Skeletal muscle satellite cell (primary cell): ENCODE data around the gene C16orf82.

Source experiments
- H3K27me3 ChIP-seq: 2 replicates; pipeline ENCODE4 v1.7.0; 2013; ENCODE audit warnings: low read length; ENCODE audit not compliant: control insufficient read depth, insufficient read depth
- H3K36me3 ChIP-seq: 2 replicates; pipeline ENCODE4 v1.7.0; 2013; ENCODE audit warnings: mild to moderate bottlenecking, control low read depth, low read length; ENCODE audit not compliant: insufficient read depth
- H3K4me1 ChIP-seq: 2 replicates; pipeline ENCODE4 v1.7.0; 2013; ENCODE audit warnings: low read length; ENCODE audit not compliant: control insufficient read depth, insufficient read depth
- H3K4me2 ChIP-seq: 2 replicates; pipeline ENCODE4 v1.7.0; 2013; ENCODE audit warnings: mild to moderate bottlenecking, low read length
- H3K4me3 ChIP-seq: 2 replicates; pipeline ENCODE4 v1.7.0; 2013; ENCODE audit warnings: low read length
- H3K9ac ChIP-seq: 2 replicates; pipeline ENCODE4 v1.7.0; 2013; ENCODE audit warnings: mild to moderate bottlenecking, low read depth, low read length, moderate library complexity
- H3K9me3 ChIP-seq: replicated peaks from 2 replicates; pipeline ENCODE4 v1.7.0; 2013; ENCODE audit warnings: mild to moderate bottlenecking, control low read depth, low read length

C16orf82 gene

DNA sequence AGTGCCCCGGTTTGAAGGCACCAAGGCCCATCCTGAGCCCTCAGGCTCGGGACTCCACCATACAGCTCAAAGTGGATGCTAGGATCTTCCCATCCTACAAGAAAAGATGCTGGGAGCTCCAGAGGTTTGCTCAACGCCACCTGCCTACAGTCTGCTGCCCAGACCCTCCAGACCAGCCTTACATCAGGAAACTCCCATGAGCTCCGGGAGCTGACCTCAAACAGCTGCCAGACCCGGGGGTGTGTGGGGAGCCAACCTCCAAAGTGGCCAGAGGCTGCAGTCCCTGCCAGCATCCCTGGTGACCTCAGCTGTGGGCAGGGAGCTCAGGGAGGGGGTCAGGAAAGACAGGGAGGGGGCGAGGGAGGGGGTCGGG is 43.8 kb downstream of the C16orf82 start:
- Histone ChIP-seq H3K36me3 (no peaks in the 10 kb centered on the region), H3K4me3 (peak overlapping the region; percentile 65), H3K4me2 (peak overlapping the region; percentile 91), H3K9me3 (no peaks in the 10 kb centered on the region), H3K9ac (peak overlapping the region; percentile 31), H3K4me1 (peaks cover 9% of the 10 kb centered on the region), H3K27me3 (peaks cover 5% of the 10 kb centered on the region)

DNA sequence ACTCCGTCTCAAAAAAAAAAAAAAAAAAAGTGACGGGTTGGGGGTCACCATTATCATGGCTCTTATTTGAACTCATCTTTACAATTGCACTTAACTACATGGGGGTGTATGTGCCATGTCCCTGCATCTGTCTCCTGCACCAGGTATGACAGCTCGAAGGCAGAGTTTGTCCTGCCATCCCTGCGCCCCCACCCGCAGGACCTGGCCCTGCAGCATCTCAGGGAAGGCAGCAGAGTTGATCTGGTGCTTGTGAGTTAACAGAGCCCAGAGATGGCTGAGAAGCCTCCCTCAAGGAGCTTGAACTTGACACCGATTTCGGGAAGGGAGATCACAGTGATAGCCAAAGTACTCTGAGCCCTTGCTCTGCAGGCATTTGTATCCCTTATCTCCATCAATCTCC is 44.8 kb downstream of the C16orf82 start:
- Histone ChIP-seq H3K4me3 (no peak overlapping the region), H3K27me3 (peaks cover 5% of the 10 kb centered on the region), H3K4me2 (no peak overlapping the region), H3K4me1 (peaks cover 9% of the 10 kb centered on the region), H3K9me3 (no peaks in the 10 kb centered on the region), H3K36me3 (no peaks in the 10 kb centered on the region), H3K9ac (no peak overlapping the region)

DNA sequence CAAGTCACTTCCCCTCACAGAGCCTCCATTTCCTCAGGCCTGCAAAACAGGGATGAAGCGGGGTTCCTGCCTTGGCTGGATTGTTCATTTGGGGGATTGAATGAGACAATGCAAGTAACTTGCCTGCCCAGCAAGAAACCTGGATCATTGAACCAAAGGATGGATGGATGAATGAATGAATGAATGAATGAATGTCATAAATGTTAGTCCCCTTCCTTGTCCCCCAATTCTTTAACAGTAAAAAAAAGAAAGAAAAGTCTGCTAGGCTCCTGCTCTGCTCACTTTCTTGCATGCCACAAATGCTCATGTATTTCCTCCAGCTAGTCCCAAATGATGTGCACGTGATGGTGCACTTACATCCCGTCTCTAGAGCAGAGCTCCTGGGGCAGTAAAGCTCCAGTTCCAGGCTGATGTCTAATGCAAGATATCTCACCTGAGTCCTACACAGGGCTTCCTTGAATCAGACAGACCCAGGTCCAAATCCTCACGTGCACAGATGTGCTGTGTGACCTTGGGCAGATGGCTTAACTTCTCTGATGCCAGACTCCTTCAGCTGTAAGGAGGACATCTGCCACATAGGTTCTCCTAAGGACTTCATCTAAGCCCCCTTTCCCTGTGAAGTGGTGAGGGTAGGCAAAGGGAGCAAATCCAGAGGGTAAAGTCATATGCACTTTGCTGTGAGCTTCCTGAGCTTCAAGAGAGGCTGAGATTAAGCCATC is 45.5 kb downstream of the C16orf82 start:
- no peak overlapping the region for H3K4me3 ChIP-seq
- no peaks in the 10 kb centered on the region for H3K36me3 ChIP-seq
- no peaks in the 10 kb centered on the region for H3K9me3 ChIP-seq
- H3K4me2 ChIP-seq, result no peak overlapping the region
- peaks cover 5% of the 10 kb centered on the region for H3K27me3 ChIP-seq
- H3K9ac ChIP-seq, result no peak overlapping the region
- peaks cover 9% of the 10 kb centered on the region for H3K4me1 ChIP-seq

DNA sequence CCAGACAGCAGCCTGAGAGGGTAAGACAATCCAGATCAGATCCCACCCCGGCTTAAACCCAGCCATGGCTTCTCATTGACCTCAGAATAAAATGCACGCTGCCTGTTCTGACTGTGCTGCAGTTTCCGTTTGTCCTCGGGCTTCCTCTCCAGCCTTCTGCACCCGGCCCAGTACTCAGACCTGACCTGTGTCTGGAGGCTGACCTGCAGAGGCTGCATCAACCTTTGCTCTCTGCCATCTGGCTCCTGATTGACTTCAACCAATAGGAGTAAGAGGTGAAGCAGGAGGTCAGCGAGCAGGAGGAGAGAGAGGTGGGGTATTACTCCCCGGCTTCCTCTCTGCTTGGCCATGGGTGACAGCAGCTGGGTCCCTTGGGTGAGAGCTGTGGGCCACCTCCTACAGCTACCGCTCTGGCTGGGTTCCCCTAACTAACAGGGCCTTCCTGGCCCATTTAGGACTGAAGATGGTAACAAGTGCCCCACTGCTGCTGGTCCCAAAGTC is 46.7 kb downstream of the C16orf82 start:
- H3K27me3 ChIP-seq, result peaks cover 5% of the 10 kb centered on the region
- no peak overlapping the region for H3K4me3 ChIP-seq
- no peak overlapping the region for H3K4me2 ChIP-seq
- no peaks in the 10 kb centered on the region for H3K9me3 ChIP-seq
- H3K36me3 ChIP-seq, result no peaks in the 10 kb centered on the region
- H3K4me1 ChIP-seq, result peaks cover 9% of the 10 kb centered on the region
- H3K9ac ChIP-seq, result no peak overlapping the region

DNA sequence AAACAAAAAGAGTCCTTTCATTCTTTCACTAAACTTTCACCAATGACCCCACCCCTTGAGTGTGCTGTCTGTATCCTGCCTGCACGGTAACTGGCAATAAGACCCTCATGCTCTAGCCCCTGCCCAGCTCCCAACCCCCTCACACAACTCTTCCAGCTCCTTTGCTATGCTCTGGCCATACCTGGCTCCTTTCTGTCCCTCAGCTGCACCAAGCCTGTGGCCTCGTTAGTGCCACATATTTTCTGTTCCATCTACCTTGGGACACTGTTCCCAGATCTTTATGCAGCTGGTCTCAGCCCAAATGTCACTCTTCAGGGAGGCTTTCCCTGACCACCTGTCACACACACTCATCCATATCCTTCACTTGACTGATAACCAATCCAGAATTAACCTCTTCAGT is 47.3 kb downstream of the C16orf82 start:
- peaks cover 9% of the 10 kb centered on the region for H3K4me1 ChIP-seq
- H3K4me3 ChIP-seq, result no peak overlapping the region
- no peaks in the 10 kb centered on the region for H3K36me3 ChIP-seq
- no peak overlapping the region for H3K9ac ChIP-seq
- peaks cover 5% of the 10 kb centered on the region for H3K27me3 ChIP-seq
- no peaks in the 10 kb centered on the region for H3K9me3 ChIP-seq
- H3K4me2 ChIP-seq, result no peak overlapping the region

DNA sequence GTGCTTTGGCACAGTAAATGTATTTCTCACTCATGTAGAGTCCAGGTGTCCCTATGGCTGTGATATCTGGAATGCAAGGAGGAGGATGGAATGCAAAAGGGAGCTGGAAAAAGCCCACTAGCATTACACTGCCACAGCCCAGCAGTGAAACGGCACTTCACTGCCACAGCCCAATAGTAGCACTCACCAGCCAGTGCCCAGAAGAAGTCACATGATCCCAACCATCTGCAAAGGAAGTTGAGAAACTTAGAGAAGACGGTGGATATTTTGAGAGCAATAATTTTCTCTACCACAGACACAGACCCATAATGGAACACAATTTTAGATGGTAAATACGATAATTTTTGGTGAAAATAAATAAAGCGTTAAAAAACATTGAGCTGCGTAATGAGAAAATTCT is 51.8 kb downstream of the C16orf82 start:
- H3K9ac ChIP-seq, result no peak overlapping the region
- peaks cover 5% of the 10 kb centered on the region for H3K27me3 ChIP-seq
- H3K4me2 ChIP-seq, result no peak overlapping the region
- H3K36me3 ChIP-seq, result no peaks in the 10 kb centered on the region
- H3K9me3 ChIP-seq, result no peaks in the 10 kb centered on the region
- no peak overlapping the region for H3K4me3 ChIP-seq
- H3K4me1 ChIP-seq, result no peaks in the 10 kb centered on the region
